Muscle layer of duodenum (tissue), 2 donors: ENCODE results near the gene ABR.
"Not testable (repeated sequence)": the region's sequence is repeated elsewhere in the genome, so short reads cannot be mapped to it uniquely, and the experiment has no call there.

Experiments
- H3K27ac ChIP-seq: one replicate; pipeline ENCODE4 v1.7.0; 2013; ENCODE audit warnings: mild to moderate bottlenecking, low read length
- H3K27me3 ChIP-seq: one replicate; pipeline ENCODE4 v1.7.0; 2013; ENCODE audit warnings: low read depth, mild to moderate bottlenecking, control low read depth, low read length
- H3K36me3 ChIP-seq, 2 donors: one replicate each; pipeline ENCODE4 v1.7.0; 2013; ENCODE audit warnings: low read length in 2 of 2, control low read depth in 1 of 2, mild to moderate bottlenecking in 1 of 2; ENCODE audit not compliant: insufficient read depth in 2 of 2, control insufficient read depth in 1 of 2
- H3K4me1 ChIP-seq, 2 donors: one replicate each; pipeline ENCODE4 v1.7.0; 2013; ENCODE audit warnings: low read length in 2 of 2, mild to moderate bottlenecking in 2 of 2, control low read depth in 1 of 2, moderate library complexity in 1 of 2; ENCODE audit not compliant: insufficient read depth in 2 of 2, control insufficient read depth in 1 of 2
- H3K4me3 ChIP-seq, 2 donors: one replicate each; pipeline ENCODE4 v1.7.0; 2013; ENCODE audit warnings: low read length in 2 of 2, low read depth in 1 of 2, mild to moderate bottlenecking in 1 of 2
- H3K9me3 ChIP-seq, 2 donors: one replicate each; pipeline ENCODE4 v1.7.0; 2013; ENCODE audit warnings: low read length in 2 of 2, control low read depth in 1 of 2, mild to moderate bottlenecking in 1 of 2; ENCODE audit not compliant: control insufficient read depth in 1 of 2
- donor health status: healthy.

The ABR gene

GRCh38 chr17:1108765-1109605, 70.8 kb downstream of the ABR start:
- Histone ChIP-seq H3K4me1 (peaks cover 28 to 61% of the 10 kb centered on the region in 2 donors), H3K27ac (no peak overlapping the region), H3K27me3 (no peaks in the 10 kb centered on the region), H3K4me3 (peak overlapping the region; percentile 63 to 80), H3K36me3 (peaks cover 0 to 4% of the 10 kb centered on the region in 2 donors), H3K9me3 (no peaks in the 10 kb centered on the region)

GRCh38 chr17:1108478-1108764, 71.4 kb downstream of the ABR start:
- no peak overlapping the region for H3K27ac ChIP-seq
- H3K36me3 ChIP-seq = peaks cover 0 to 4% of the 10 kb centered on the region in 2 donors
- no peaks in the 10 kb centered on the region for H3K9me3 ChIP-seq
- H3K4me3 ChIP-seq = peak overlapping the region; percentile 63 to 80
- no peaks in the 10 kb centered on the region for H3K27me3 ChIP-seq
- H3K4me1 ChIP-seq = peaks cover 28 to 64% of the 10 kb centered on the region in 2 donors

GRCh38 chr17:1107777-1108477, 71.9 kb downstream of the ABR start:
- no peaks in the 10 kb centered on the region for H3K9me3 ChIP-seq

GRCh38 chr17:1107083-1107776, 72.6 kb downstream of the ABR start:
- Histone ChIP-seq H3K27me3 (no peaks in the 10 kb centered on the region), H3K36me3 (peaks cover 0 to 4% of the 10 kb centered on the region in 2 donors), H3K27ac (no peak overlapping the region), H3K4me3 (peak overlapping the region; percentile 63 to 80), H3K4me1 (peaks cover 28 to 63% of the 10 kb centered on the region in 2 donors), H3K9me3 (no peaks in the 10 kb centered on the region)

More at GRCh38 chr17:1107777-1108477, 71.9 kb downstream of the ABR start:
- Histone ChIP-seq H3K4me3 (peak overlapping the region; percentile 63 to 80), H3K4me1 (peaks cover 28 to 64% of the 10 kb centered on the region in 2 donors), H3K36me3 (peaks cover 0 to 4% of the 10 kb centered on the region in 2 donors), H3K27ac (no peak overlapping the region), H3K27me3 (no peaks in the 10 kb centered on the region)

- H3K4me3 ChIP-seq = no peak overlapping the region
- no peak overlapping the region for H3K27ac ChIP-seq
- no peaks in the 10 kb centered on the region for H3K27me3 ChIP-seq
- H3K36me3 ChIP-seq = peaks cover 4 to 12% of the 10 kb centered on the region in 2 donors
- H3K4me1 ChIP-seq = peaks cover 6 to 39% of the 10 kb centered on the region in 2 donors
- H3K9me3 ChIP-seq = no peaks in the 10 kb centered on the region
These were observed 75.6 kb downstream of the ABR start for GRCh38 chr17:1104222-1104621.

GRCh38 chr17:1100382-1100781, 79.4 kb downstream of the ABR start:
- H3K27me3 ChIP-seq = no peaks in the 10 kb centered on the region
- peaks cover 7 to 31% of the 10 kb centered on the region in 2 donors for H3K36me3 ChIP-seq
- no peak overlapping the region for H3K27ac ChIP-seq
- H3K9me3 ChIP-seq = no peaks in the 10 kb centered on the region
- H3K4me1 ChIP-seq = peaks cover under 1 to 14% of the 10 kb centered on the region in 2 donors
- H3K4me3 ChIP-seq = no peak overlapping the region

- no peak overlapping the region for H3K4me3 ChIP-seq
- H3K27me3 ChIP-seq = no peaks in the 10 kb centered on the region
- peaks cover 0 to 5% of the 10 kb centered on the region in 2 donors for H3K4me1 ChIP-seq
- peaks cover 12 to 41% of the 10 kb centered on the region in 2 donors for H3K36me3 ChIP-seq
- H3K9me3 ChIP-seq = no peaks in the 10 kb centered on the region
- H3K27ac ChIP-seq = no peak overlapping the region
These were observed 80.5 kb downstream of the ABR start for GRCh38 chr17:1099242-1099641.

GRCh38 chr17:1097972-1098744, 81.6 kb downstream of the ABR start:
- not testable (repeated sequence) for H3K9me3 ChIP-seq, H3K4me1 ChIP-seq, H3K27ac ChIP-seq, H3K27me3 ChIP-seq, H3K4me3 ChIP-seq
- peaks cover 12 to 41% of the 10 kb centered on the region in 2 donors for H3K36me3 ChIP-seq

- peak overlapping the region; percentile 45 for H3K27ac ChIP-seq
- peaks cover 22 to 52% of the 10 kb centered on the region in 2 donors for H3K36me3 ChIP-seq
- no peaks in the 10 kb centered on the region for H3K4me1 ChIP-seq
- no peaks in the 10 kb centered on the region for H3K9me3 ChIP-seq
- no peak overlapping the region for H3K4me3 ChIP-seq
- no peaks in the 10 kb centered on the region for H3K27me3 ChIP-seq
These were observed 83.6 kb downstream of the ABR start for GRCh38 chr17:1096215-1096614.

GRCh38 chr17:1095853-1096173, 84.0 kb downstream of the ABR start:
- Histone ChIP-seq H3K9me3 (no peaks in the 10 kb centered on the region), H3K36me3 (peaks cover 26 to 56% of the 10 kb centered on the region in 2 donors), H3K27ac (peak overlapping the region; percentile 45), H3K27me3 (no peaks in the 10 kb centered on the region), H3K4me3 (no peak overlapping the region), H3K4me1 (no peaks in the 10 kb centered on the region)
